ENCODE data around the gene DACT3.
A peak's percentile ranks its signal among the peaks of the same experiment; 100 is the strongest.

Gene DACT3

GRCh38 chr19:46648060-46648960, 12.7 kb downstream of the DACT3 start:
- no peak for TF ChIP-seq CTCF (IDR thresholded peaks at IDR 0.05; ENCODE audit: borderline replicate concordance, control extremely low read depth, extremely low read depth, insufficient read depth, missing control alignments)

GRCh38 chr19:46646402-46646801, 14.6 kb downstream of the DACT3 start:
- in situ Hi-C loops (cut with MboI; ENCODE audit: low sequenced_read_pairs, unreplicated experiment), result no loop called here
- DNase-seq (ENCODE audit: low spot score), result no peak
- TF ChIP-seq CTCF (IDR thresholded peaks at IDR 0.05; ENCODE audit: borderline replicate concordance, control extremely low read depth, extremely low read depth, insufficient read depth, missing control alignments), result no peak

More at GRCh38 chr19:46648060-46648960, 12.7 kb downstream of the DACT3 start:
- DNase-seq (ENCODE audit: low spot score), result peak; percentile 67
- in situ Hi-C loops (cut with MboI; ENCODE audit: low sequenced_read_pairs, unreplicated experiment), result no loop called here

- in situ Hi-C loops (cut with MboI; ENCODE audit: low sequenced_read_pairs, unreplicated experiment), result no loop called here
These were observed 16.3 kb downstream of the DACT3 start for GRCh38 chr19:46644720-46645119.

GRCh38 chr19:46640656-46641055, 20.3 kb downstream of the DACT3 start:
- no peak for TF ChIP-seq CTCF (IDR thresholded peaks at IDR 0.05; ENCODE audit: borderline replicate concordance, control extremely low read depth, extremely low read depth, insufficient read depth, missing control alignments)
- no peak for DNase-seq (ENCODE audit: low spot score)
- in situ Hi-C loops (cut with MboI; ENCODE audit: low sequenced_read_pairs, unreplicated experiment), result no loop called here

More at GRCh38 chr19:46644720-46645119, 16.3 kb downstream of the DACT3 start:
- DNase-seq (ENCODE audit: low spot score), result no peak
- no peak for TF ChIP-seq CTCF (IDR thresholded peaks at IDR 0.05; ENCODE audit: borderline replicate concordance, control extremely low read depth, extremely low read depth, insufficient read depth, missing control alignments)

- peak; percentile 58 for DNase-seq (ENCODE audit: low spot score)
- TF ChIP-seq CTCF (IDR thresholded peaks at IDR 0.05; ENCODE audit: borderline replicate concordance, control extremely low read depth, extremely low read depth, insufficient read depth, missing control alignments), result no peak
- in situ Hi-C loops (cut with MboI; ENCODE audit: low sequenced_read_pairs, unreplicated experiment), result no loop called here
These were observed 21.4 kb downstream of the DACT3 start for GRCh38 chr19:46639358-46640182.

- no peak for TF ChIP-seq CTCF (IDR thresholded peaks at IDR 0.05; ENCODE audit: borderline replicate concordance, control extremely low read depth, extremely low read depth, insufficient read depth, missing control alignments)
- DNase-seq (ENCODE audit: low spot score), result no peak
These were observed 23.8 kb downstream of the DACT3 start for GRCh38 chr19:46637224-46637623.

More at GRCh38 chr19:46637224-46637623, 23.8 kb downstream of the DACT3 start:
- in situ Hi-C loops (cut with MboI; ENCODE audit: low sequenced_read_pairs, unreplicated experiment), result no loop called here

All from GM13976 (cell line).